Adrenal gland (tissue), 5 donors: ENCODE data around the gene KLHL29.

Experiments
- CTCF ChIP-seq, 6 experiments: fragments of 450-650 bp in 4 of 6; fragments of 200-600 bp in 2 of 6; sonication (generic) in 1 of 6; IDR thresholded peaks; 1 replicate in 5 of 6; 2 replicates in 1 of 6; pipeline versions ENCODE4 v1.5.1 to v1.8.0; 2016 to 2021; ENCODE audit warnings: antibody characterized with exemption in 6 of 6, mild to moderate bottlenecking in 2 of 6, moderate library complexity in 1 of 6
- POLR2A ChIP-seq, 2 donors: fragments of 450-650 bp; IDR thresholded peaks; one replicate each; pipeline ENCODE4 v1.6.1; 2017; ENCODE audit warnings: antibody characterized with exemption in 2 of 2, mild to moderate bottlenecking in 2 of 2, moderate library complexity in 1 of 2
- donor health status: DM: no; HTN: no; CAD: no.

- TF ChIP-seq CTCF (IDR thresholded peaks at IDR 0.05) = no peak
- TF ChIP-seq POLR2A (IDR thresholded peaks at IDR 0.05) = no peak
Measured at GRCh38 chr2:23418056-23418455, 33.1 kb downstream of the KLHL29 start.
